Neural progenitor cell (in vitro differentiated cells): Measurements from ENCODE around the gene PDF. TPM values are rescaled to one million over a fixed set of nuclear protein-coding genes. Genes with fewer than 3 reads are reported as not detected.

Source experiments
- DNase-seq: peaks from one replicate; pipeline ENCODE4 v3.0.0-alpha.2; 2016; ENCODE audit warnings: low spot score
- H2AFZ ChIP-seq: fragments of 200-600 bp; sonication (generic); replicated peaks from 2 replicates; pipeline ENCODE4 v1.6.1; 2016; ENCODE audit warnings: antibody characterized with exemption
- H3F3A ChIP-seq: fragments of 200-600 bp; sonication (generic); 2 replicates; pipeline ENCODE4 v1.6.1; 2016; ENCODE audit warnings: antibody characterized with exemption, low read depth
- H3K27ac ChIP-seq: fragments of 200-600 bp; sonication (generic); 2 replicates; pipeline ENCODE4 v1.5.1; 2016; ENCODE audit warnings: mild to moderate bottlenecking
- H3K27me3 ChIP-seq: fragments of 200-600 bp; sonication (generic); 2 replicates; pipeline ENCODE4 v1.6.1; 2016; ENCODE audit warnings: mild to moderate bottlenecking, moderate library complexity
- H3K36me3 ChIP-seq: fragments of 200-600 bp; sonication (generic); 2 replicates; pipeline ENCODE4 v1.5.1; 2016
- H3K4me1 ChIP-seq: fragments of 200-600 bp; sonication (generic); 2 replicates; pipeline ENCODE4 v1.6.1; 2016; ENCODE audit warnings: mixed run types
- H3K4me2 ChIP-seq: fragments of 200-600 bp; sonication (generic); 2 replicates; pipeline ENCODE4 v1.6.1; 2016
- H3K4me3 ChIP-seq: fragments of 200-600 bp; sonication (generic); 2 replicates; pipeline ENCODE4 v1.5.1; 2016
- H3K79me2 ChIP-seq: fragments of 200-600 bp; sonication (generic); 2 replicates; pipeline ENCODE4 v1.6.1; 2016; ENCODE audit warnings: low read depth
- H3K9ac ChIP-seq: fragments of 200-600 bp; sonication (generic); 2 replicates; pipeline ENCODE4 v1.6.1; 2016
- H3K9me3 ChIP-seq: fragments of 200-600 bp; sonication (generic); 2 replicates; pipeline ENCODE4 v1.5.1; 2016; ENCODE audit warnings: low read depth
- H4K20me1 ChIP-seq: fragments of 200-600 bp; sonication (generic); 2 replicates; pipeline ENCODE4 v1.6.1; 2016; ENCODE audit warnings: low read depth
- H3K27ac Mint-ChIP-seq: 3 replicates; pipeline ENCODE4 v1.8.0; 2021; ENCODE audit warnings: mixed read lengths
- H3K27me3 Mint-ChIP-seq: 2 replicates; pipeline ENCODE4 v1.8.0; 2022; ENCODE audit warnings: low read depth, mild to moderate bottlenecking, inconsistent platforms, moderate library complexity, mixed read lengths; ENCODE audit not compliant: insufficient read depth
- H3K36me3 Mint-ChIP-seq: 3 replicates; pipeline ENCODE4 v1.8.0; 2021; ENCODE audit warnings: mixed read lengths
- H3K4me1 Mint-ChIP-seq: 3 replicates; pipeline ENCODE4 v1.8.0; 2021; ENCODE audit warnings: mixed read lengths
- H3K4me3 Mint-ChIP-seq: 3 replicates; pipeline ENCODE4 v1.8.0; 2021; ENCODE audit warnings: mild to moderate bottlenecking, moderate library complexity, mixed read lengths
- H3K9me3 Mint-ChIP-seq: 3 replicates; pipeline ENCODE4 v1.8.0; 2020; ENCODE audit warnings: mixed read lengths
- CTCF ChIP-seq: fragments of 200-600 bp; sonication (generic); IDR thresholded peaks from 2 replicates; pipeline ENCODE4 v1.5.1; 2017; ENCODE audit warnings: antibody characterized with exemption, mild to moderate bottlenecking
- EZH2 ChIP-seq: fragments of 200-600 bp; sonication (generic); IDR thresholded peaks from 2 replicates; pipeline ENCODE4 v1.6.1; 2017; ENCODE audit warnings: antibody characterized with exemption, mild to moderate bottlenecking, moderate library complexity
- EZH2phosphoT487 ChIP-seq: fragments of 200-600 bp; sonication (generic); IDR thresholded peaks from 2 replicates; pipeline ENCODE4 v1.6.1; 2017; ENCODE audit warnings: antibody characterized with exemption
- total RNA-seq: library from RNA; depleted of rRNA; stranded (reverse); fragments of >200 nt; gene quantifications from 2 replicates; pipeline ENCODE4 v1.2.3, GENCODE V29; 2015; ENCODE audit warnings: low replicate concordance

Gene PDF
- total RNA-seq, 1 donor from 2014 or later, result 12.9 TPM

GRCh38 chr16:69346683-69347082, 16.3 kb upstream of the PDF start:
- Histone ChIP-seq H3K4me3 (no peak overlapping the region), H3K4me2 (no peak overlapping the region), H3K36me3 (peaks cover 4% of the 10 kb centered on the region), H3K9ac (no peak overlapping the region), H3K27ac (no peak overlapping the region), H3K4me1 (no peaks in the 10 kb centered on the region), H3K27me3 (no peaks in the 10 kb centered on the region), H2AFZ (no peak overlapping the region), H3K79me2 (peaks cover 14% of the 10 kb centered on the region), H3F3A (peaks cover 9% of the 10 kb centered on the region), H3K9me3 (no peaks in the 10 kb centered on the region), H4K20me1 (no peaks in the 10 kb centered on the region)
- no peak for TF ChIP-seq EZH2
- no peak for TF ChIP-seq CTCF
- no peak for TF ChIP-seq EZH2phosphoT487
- no peaks in the 10 kb centered on the region for H3K9me3 Mint-ChIP-seq
- no peaks in the 10 kb centered on the region for H3K4me1 Mint-ChIP-seq
- peaks cover 4% of the 10 kb centered on the region for H3K27me3 Mint-ChIP-seq
- no peak overlapping the region for H3K4me3 Mint-ChIP-seq
- DNase-seq, result no peak
- peaks cover under 1% of the 10 kb centered on the region for H3K36me3 Mint-ChIP-seq
- H3K27ac Mint-ChIP-seq, result no peak overlapping the region

- peaks cover 22% of the 10 kb centered on the region for H3K79me2 ChIP-seq
- H3K36me3 Mint-ChIP-seq, result peaks cover 2% of the 10 kb centered on the region
Measured at GRCh38 chr16:69345923-69346322, 15.5 kb upstream of the PDF start.

GRCh38 chr16:69344171-69344570, 13.8 kb upstream of the PDF start:
- DNase-seq, result no peak
- H2AFZ ChIP-seq, result no peak overlapping the region
- H3F3A ChIP-seq, result peaks cover 14% of the 10 kb centered on the region
- peaks cover 10% of the 10 kb centered on the region for H3K36me3 ChIP-seq
- no peak overlapping the region for H3K9ac ChIP-seq
- no peak overlapping the region for H3K27ac ChIP-seq
- no peaks in the 10 kb centered on the region for H3K27me3 ChIP-seq
- H3K79me2 ChIP-seq, result peaks cover 37% of the 10 kb centered on the region
- H3K36me3 Mint-ChIP-seq, result peaks cover 4% of the 10 kb centered on the region
- H3K9me3 ChIP-seq, result no peaks in the 10 kb centered on the region
- H3K4me1 ChIP-seq, result peaks cover 7% of the 10 kb centered on the region
- H3K4me3 ChIP-seq, result no peak overlapping the region
- no peak overlapping the region for H3K4me3 Mint-ChIP-seq
- no peak overlapping the region for H3K27ac Mint-ChIP-seq
- TF ChIP-seq EZH2phosphoT487 (no peak), EZH2 (no peak), CTCF (no peak)
- H3K9me3 Mint-ChIP-seq, result no peaks in the 10 kb centered on the region
- no peaks in the 10 kb centered on the region for H4K20me1 ChIP-seq
- peaks cover 17% of the 10 kb centered on the region for H3K4me1 Mint-ChIP-seq
- H3K27me3 Mint-ChIP-seq, result peaks cover 6% of the 10 kb centered on the region
- no peak overlapping the region for H3K4me2 ChIP-seq

More at GRCh38 chr16:69345923-69346322, 15.5 kb upstream of the PDF start:
- peaks cover 5% of the 10 kb centered on the region for H3K4me1 Mint-ChIP-seq
- H3K27ac ChIP-seq, result no peak overlapping the region
- no peaks in the 10 kb centered on the region for H3K9me3 ChIP-seq
- H3F3A ChIP-seq, result peaks cover 14% of the 10 kb centered on the region
- no peak overlapping the region for H3K4me2 ChIP-seq
- no peaks in the 10 kb centered on the region for H4K20me1 ChIP-seq
- no peak overlapping the region for H3K27ac Mint-ChIP-seq
- H3K27me3 ChIP-seq, result no peaks in the 10 kb centered on the region
- no peak for TF ChIP-seq CTCF
- TF ChIP-seq EZH2, result no peak
- no peak for TF ChIP-seq EZH2phosphoT487
- H3K4me3 Mint-ChIP-seq, result no peak overlapping the region
- H3K4me3 ChIP-seq, result no peak overlapping the region
- peaks cover 4% of the 10 kb centered on the region for H3K27me3 Mint-ChIP-seq
- H3K36me3 ChIP-seq, result peaks cover 10% of the 10 kb centered on the region
- H2AFZ ChIP-seq, result no peak overlapping the region
- H3K9me3 Mint-ChIP-seq, result no peaks in the 10 kb centered on the region
- peaks cover under 1% of the 10 kb centered on the region for H3K4me1 ChIP-seq
- DNase-seq, result no peak
- H3K9ac ChIP-seq, result no peak overlapping the region
